ENCODE data around the gene PTPRG.

- TF ChIP-seq, protein P1, sequence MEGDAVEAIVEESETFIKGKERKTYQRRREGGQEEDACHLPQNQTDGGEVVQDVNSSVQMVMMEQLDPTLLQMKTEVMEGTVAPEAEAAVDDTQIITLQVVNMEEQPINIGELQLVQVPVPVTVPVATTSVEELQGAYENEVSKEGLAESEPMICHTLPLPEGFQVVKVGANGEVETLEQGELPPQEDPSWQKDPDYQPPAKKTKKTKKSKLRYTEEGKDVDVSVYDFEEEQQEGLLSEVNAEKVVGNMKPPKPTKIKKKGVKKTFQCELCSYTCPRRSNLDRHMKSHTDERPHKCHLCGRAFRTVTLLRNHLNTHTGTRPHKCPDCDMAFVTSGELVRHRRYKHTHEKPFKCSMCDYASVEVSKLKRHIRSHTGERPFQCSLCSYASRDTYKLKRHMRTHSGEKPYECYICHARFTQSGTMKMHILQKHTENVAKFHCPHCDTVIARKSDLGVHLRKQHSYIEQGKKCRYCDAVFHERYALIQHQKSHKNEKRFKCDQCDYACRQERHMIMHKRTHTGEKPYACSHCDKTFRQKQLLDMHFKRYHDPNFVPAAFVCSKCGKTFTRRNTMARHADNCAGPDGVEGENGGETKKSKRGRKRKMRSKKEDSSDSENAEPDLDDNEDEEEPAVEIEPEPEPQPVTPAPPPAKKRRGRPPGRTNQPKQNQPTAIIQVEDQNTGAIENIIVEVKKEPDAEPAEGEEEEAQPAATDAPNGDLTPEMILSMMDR (IDR thresholded peaks at IDR 0.05), result no peak
- no peak for TF ChIP-seq POLR2A (IDR thresholded peaks at IDR 0.05)
Measured at GRCh38 chr3:62229908-62230307, 668.5 kb downstream of the PTPRG start.
